ENCODE data around the gene UBE2F.
"Not testable (repeated sequence)": the region's sequence is repeated elsewhere in the genome, so short reads cannot be mapped to it uniquely, and the experiment has no call there.

UBE2F gene

GRCh38 chr2:238065071-238065846 is 98.4 kb downstream of the UBE2F start:
- in situ Hi-C loops (cut with MboI; ENCODE audit: low sequenced_read_pairs, unreplicated experiment): no loop called here
- no peak for TF ChIP-seq CTCF (IDR thresholded peaks at IDR 0.05; ENCODE audit: borderline replicate concordance, control extremely low read depth, extremely low read depth, insufficient read depth, missing control alignments)
- no peak for DNase-seq (ENCODE audit: low spot score)

GRCh38 chr2:238066218-238066617 is 99.4 kb downstream of the UBE2F start:
- in situ Hi-C loops (cut with MboI; ENCODE audit: low sequenced_read_pairs, unreplicated experiment): no loop called here
- no peak for TF ChIP-seq CTCF (IDR thresholded peaks at IDR 0.05; ENCODE audit: borderline replicate concordance, control extremely low read depth, extremely low read depth, insufficient read depth, missing control alignments)
- no peak for DNase-seq (ENCODE audit: low spot score)

- DNase-seq (ENCODE audit: low spot score); in situ Hi-C loops (cut with MboI; ENCODE audit: low sequenced_read_pairs, unreplicated experiment): not testable (repeated sequence)
Observed at GRCh38 chr2:238066718-238067117, 99.9 kb downstream of the UBE2F start.

GRCh38 chr2:238067939-238068338 is 101.1 kb downstream of the UBE2F start:
- in situ Hi-C loops (cut with MboI; ENCODE audit: low sequenced_read_pairs, unreplicated experiment): no loop called here
- no peak for DNase-seq (ENCODE audit: low spot score)
- no peak for TF ChIP-seq CTCF (IDR thresholded peaks at IDR 0.05; ENCODE audit: borderline replicate concordance, control extremely low read depth, extremely low read depth, insufficient read depth, missing control alignments)

GRCh38 chr2:238069021-238069709 is 102.4 kb downstream of the UBE2F start:
- TF ChIP-seq CTCF (IDR thresholded peaks at IDR 0.05; ENCODE audit: borderline replicate concordance, control extremely low read depth, extremely low read depth, insufficient read depth, missing control alignments): no peak

GRCh38 chr2:238069877-238070276 is 103.1 kb downstream of the UBE2F start:
- in situ Hi-C loops (cut with MboI; ENCODE audit: low sequenced_read_pairs, unreplicated experiment): no loop called here
- DNase-seq (ENCODE audit: low spot score): no peak
- no peak for TF ChIP-seq CTCF (IDR thresholded peaks at IDR 0.05; ENCODE audit: borderline replicate concordance, control extremely low read depth, extremely low read depth, insufficient read depth, missing control alignments)

More at GRCh38 chr2:238069021-238069709, 102.4 kb downstream of the UBE2F start:
- in situ Hi-C loops (cut with MboI; ENCODE audit: low sequenced_read_pairs, unreplicated experiment): no loop called here
- DNase-seq (ENCODE audit: low spot score): no peak

- TF ChIP-seq CTCF (IDR thresholded peaks at IDR 0.05; ENCODE audit: borderline replicate concordance, control extremely low read depth, extremely low read depth, insufficient read depth, missing control alignments): no peak
- in situ Hi-C loops (cut with MboI; ENCODE audit: low sequenced_read_pairs, unreplicated experiment): no loop called here
Observed at GRCh38 chr2:238075397-238075796, 108.6 kb downstream of the UBE2F start.

More at GRCh38 chr2:238075397-238075796, 108.6 kb downstream of the UBE2F start:
- DNase-seq (ENCODE audit: low spot score): no peak
